GM10266 (cell line): ENCODE results near the gene UBQLN4.

Experiments
- DNase-seq: peaks from one replicate; pipeline ENCODE4 v3.0.0; 2012; ENCODE audit errors: extremely low spot score
- TF ChIP-seq, protein P1 (sequence below): IDR thresholded peaks from 2 replicates; pipeline ENCODE4 v1.5.1; 2012; ENCODE audit warnings: mild to moderate bottlenecking, low read depth; ENCODE audit not compliant: control insufficient read depth, insufficient read depth; ENCODE audit errors: missing control alignments

The UBQLN4 gene

DNA sequence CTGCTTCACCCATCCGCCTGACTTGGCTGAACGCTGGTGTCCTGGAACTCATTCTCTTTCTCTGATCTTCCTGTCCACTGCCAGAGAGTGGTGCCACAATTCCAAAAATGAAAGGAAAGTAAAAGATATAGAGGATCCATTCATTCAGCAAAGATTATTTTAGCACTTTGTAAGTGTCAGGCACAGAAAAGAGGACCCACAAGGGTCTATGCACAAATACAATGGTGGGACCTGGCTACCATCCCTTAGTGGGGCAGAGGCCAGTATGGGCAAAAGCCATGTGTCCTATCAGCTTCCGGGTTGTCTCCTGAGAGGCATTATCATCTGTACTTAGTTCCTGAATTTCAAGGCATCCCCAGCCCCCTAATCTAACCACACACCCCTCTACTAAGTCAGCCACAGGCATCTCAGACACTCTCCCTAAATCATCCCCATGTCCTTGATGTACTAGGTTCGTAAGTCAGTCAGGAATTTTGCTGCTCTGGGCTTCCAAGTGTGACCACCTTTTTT, 51.9 kb downstream of the UBQLN4 start:
- DNase-seq = no peak
- TF ChIP-seq, protein P1, sequence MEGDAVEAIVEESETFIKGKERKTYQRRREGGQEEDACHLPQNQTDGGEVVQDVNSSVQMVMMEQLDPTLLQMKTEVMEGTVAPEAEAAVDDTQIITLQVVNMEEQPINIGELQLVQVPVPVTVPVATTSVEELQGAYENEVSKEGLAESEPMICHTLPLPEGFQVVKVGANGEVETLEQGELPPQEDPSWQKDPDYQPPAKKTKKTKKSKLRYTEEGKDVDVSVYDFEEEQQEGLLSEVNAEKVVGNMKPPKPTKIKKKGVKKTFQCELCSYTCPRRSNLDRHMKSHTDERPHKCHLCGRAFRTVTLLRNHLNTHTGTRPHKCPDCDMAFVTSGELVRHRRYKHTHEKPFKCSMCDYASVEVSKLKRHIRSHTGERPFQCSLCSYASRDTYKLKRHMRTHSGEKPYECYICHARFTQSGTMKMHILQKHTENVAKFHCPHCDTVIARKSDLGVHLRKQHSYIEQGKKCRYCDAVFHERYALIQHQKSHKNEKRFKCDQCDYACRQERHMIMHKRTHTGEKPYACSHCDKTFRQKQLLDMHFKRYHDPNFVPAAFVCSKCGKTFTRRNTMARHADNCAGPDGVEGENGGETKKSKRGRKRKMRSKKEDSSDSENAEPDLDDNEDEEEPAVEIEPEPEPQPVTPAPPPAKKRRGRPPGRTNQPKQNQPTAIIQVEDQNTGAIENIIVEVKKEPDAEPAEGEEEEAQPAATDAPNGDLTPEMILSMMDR = no peak

DNA sequence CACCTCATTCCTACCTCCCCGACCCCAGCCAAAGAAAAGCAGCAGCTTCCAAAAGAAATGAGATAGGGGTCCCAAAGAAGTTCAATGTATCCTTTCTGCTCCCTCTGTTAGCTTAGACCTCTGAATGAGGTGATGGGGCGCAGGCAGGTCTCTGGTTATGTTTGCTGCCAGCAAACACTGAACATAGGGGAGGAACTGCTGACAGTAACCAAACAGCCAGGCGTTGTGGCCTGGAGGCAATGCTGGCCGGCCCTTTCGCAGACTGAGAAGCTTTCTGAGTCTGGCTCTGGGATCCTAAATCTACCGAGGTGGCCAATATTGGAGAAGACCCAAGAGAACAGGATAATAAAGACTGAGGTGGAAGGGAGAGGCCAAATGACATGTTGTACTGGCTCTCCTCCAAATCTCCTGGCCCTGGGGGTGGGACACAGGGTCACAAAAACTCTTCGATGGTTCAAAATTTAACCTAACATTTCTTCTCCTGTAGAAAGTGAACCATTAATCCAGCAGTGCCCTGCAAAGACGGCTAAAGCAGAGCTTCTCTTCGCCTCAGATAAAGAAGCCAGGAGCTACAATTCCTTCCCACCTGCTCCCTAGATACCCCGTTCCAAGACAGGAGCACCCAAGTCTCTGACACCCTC, 52.5 kb downstream of the UBQLN4 start:
- DNase-seq = no peak
- TF ChIP-seq, protein P1 = no peak

DNA sequence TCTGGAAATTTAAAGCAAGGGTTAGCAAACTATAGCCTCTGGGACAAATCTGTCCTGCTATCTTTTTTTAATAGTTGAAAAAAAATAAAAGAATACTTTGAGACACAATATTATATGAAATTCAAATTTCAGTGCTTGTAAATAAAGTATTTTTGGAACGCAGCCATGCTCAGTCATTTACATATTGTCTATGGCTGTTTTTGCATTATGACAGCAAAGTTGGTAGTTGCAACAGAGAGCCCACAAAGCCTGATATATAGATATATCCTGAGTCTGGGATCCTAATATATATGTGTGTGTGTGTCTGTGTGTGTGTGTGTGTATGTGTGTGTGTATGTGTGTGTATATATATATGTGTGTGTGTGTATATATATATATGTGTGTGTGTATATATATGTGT, 53.6 kb downstream of the UBQLN4 start:
- TF ChIP-seq, protein P1 = no peak
- no peak for DNase-seq

- DNase-seq = no peak
- TF ChIP-seq, protein P1 = no peak
Measured at GRCh38 chr1:155996166-155996565, 57.4 kb downstream of the UBQLN4 start.

- no peak for DNase-seq
- TF ChIP-seq, protein P1 = no peak
Measured at GRCh38 chr1:155993595-155993994, 60.0 kb downstream of the UBQLN4 start.

DNA sequence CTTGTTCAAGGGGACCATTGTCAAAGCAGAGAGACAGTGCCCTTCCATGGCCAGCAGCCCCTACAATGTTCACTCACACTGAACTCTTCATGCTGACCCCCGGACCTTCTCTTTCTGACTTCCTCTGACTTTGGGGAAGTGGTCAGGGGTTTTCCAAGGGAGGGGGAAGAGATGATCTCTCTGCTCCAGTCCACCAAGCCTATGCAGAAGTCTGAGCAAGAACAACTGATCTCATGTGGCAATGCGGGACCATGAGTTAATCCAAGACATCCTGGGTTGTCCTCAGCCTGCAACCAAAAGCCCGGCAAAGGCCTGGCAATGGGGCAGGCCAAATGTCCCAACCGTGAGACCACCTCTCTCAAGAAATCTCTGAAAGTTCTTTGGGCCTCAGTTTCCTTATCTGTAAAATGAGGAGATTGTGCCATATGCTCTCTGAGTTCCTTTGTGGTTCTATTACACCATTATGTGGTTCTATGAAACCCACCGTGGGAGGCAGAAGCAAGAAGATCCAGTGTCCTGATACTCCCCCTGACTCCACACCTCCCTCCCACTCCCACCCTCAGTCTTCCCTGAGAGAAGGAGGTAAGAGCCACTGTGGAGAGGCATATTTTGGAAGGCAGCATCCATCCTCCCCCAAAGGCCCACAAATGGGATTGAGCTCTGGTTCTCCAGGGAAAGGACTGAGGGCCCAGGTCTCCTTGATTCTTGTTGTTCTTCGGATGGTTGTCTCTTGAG, 63.4 kb downstream of the UBQLN4 start:
- TF ChIP-seq, protein P1 = no peak
- no peak for DNase-seq
